HCT116 (cell line): ENCODE data around the gene DHX16. TPM values are rescaled to one million over a fixed set of nuclear protein-coding genes. Genes with fewer than 3 reads are reported as not detected.

Experiments used
- ATAC-seq: fragments of 200-7000 bp; cut with Tn5 transposase; 2 replicates; pipeline ENCODE4 v1.9.1; 2020; ENCODE audit warnings: mild to moderate bottlenecking, moderate library complexity
- BruUV-seq: library from RNA; stranded (reverse); fragments of 400-500 nt; replicated peaks from 2 replicates; lab custom pipeline; 2021; lab: Mats Ljungman, UMichigan
- CTCF ChIA-PET: fragments of 300-600 bp; sonication (Branson Sonifier 250); formaldehyde crosslinking; loops from one replicate; lab custom pipeline; 2021; ENCODE audit warnings: antibody characterized with exemption; lab: Charles Lee
- POLR2A ChIA-PET: fragments of 300-600, 350-600 bp; sonication (Branson Sonifier 250); formaldehyde crosslinking; loops from one replicate; lab custom pipeline; 2021; ENCODE audit warnings: antibody characterized with exemption; lab: Charles Lee
- RAD21 ChIA-PET, 2 experiments: fragments of 300-600 bp; sonication (Branson Sonifier 250); formaldehyde crosslinking; loops; one replicate each; lab custom pipeline; 2023; ENCODE audit warnings: low total read pairs in 2 of 2; ENCODE audit not compliant: uncharacterized antibody in 2 of 2, unreplicated experiment in 2 of 2, low non-redundant PET in 1 of 2; lab: Charles Lee
- DNase-seq: peaks from one replicate; pipeline ENCODE4 v3.0.0-alpha.2; 2010; ENCODE audit warnings: low read depth, low spot score
- H2AFZ ChIP-seq: fragments of 200-600 bp; shearing (Covaris generic), sonication (generic); 2 replicates; pipeline ENCODE4 v1.6.1; 2017; ENCODE audit warnings: low read depth, mixed run types, mixed read lengths, antibody characterized with exemption, low read length; ENCODE audit not compliant: poor library complexity, severe bottlenecking
- H3K27ac ChIP-seq: 2 replicates; pipeline ENCODE4 v1.5.1; 2012; ENCODE audit warnings: low read depth, low read length
- H3K27me3 ChIP-seq: fragments of 200-600 bp; sonication (generic); 2 replicates; pipeline ENCODE4 v1.6.1; 2016; ENCODE audit warnings: mixed run types, low read length, mixed read lengths; ENCODE audit not compliant: insufficient read depth
- H3K36me3 ChIP-seq, 2 experiments: fragments of 200-500 bp in 1 of 2; fragments of 200-600 bp in 1 of 2; sonication (Bioruptor generic) in 1 of 2; sonication (generic) in 1 of 2; 2 replicates each; pipeline versions ENCODE4 v1.5.1 to v1.6.1; 2014 to 2016; ENCODE audit warnings: low read length in 2 of 2, inconsistent platforms in 1 of 2, mixed read lengths in 1 of 2, mixed run types in 1 of 2; ENCODE audit not compliant: insufficient read depth in 2 of 2, control insufficient read depth in 1 of 2
- H3K4me1 ChIP-seq, 2 experiments: fragments of 200-600 bp in 1 of 2; sonication (generic) in 1 of 2; 2 replicates each; pipeline versions ENCODE4 v1.5.1 to v1.6.1; 2012 to 2017; ENCODE audit warnings: low read length in 2 of 2, inconsistent platforms in 1 of 2, mild to moderate bottlenecking in 1 of 2, mixed read lengths in 1 of 2, mixed run types in 1 of 2, moderate library complexity in 1 of 2; ENCODE audit not compliant: insufficient read depth in 2 of 2, control insufficient read depth in 1 of 2
- H3K4me2 ChIP-seq: fragments of 200-600 bp; sonication (generic); 2 replicates; pipeline ENCODE4 v1.6.1; 2017; ENCODE audit warnings: mixed run types, low read length, mixed read lengths
- H3K4me3 ChIP-seq, 2 experiments: fragments of 200-600 bp in 1 of 2; sonication (generic) in 1 of 2; replicated peaks in 1 of 2; 2 replicates each; pipeline ENCODE4 v1.5.1; 2011 to 2016; ENCODE audit warnings: low read length in 2 of 2, control low read depth in 1 of 2, low read depth in 1 of 2, mild to moderate bottlenecking in 1 of 2, mixed read lengths in 1 of 2, mixed run types in 1 of 2
- H3K79me2 ChIP-seq: fragments of 200-600 bp; sonication (generic); 2 replicates; pipeline ENCODE4 v1.6.1; 2017; ENCODE audit warnings: mild to moderate bottlenecking, mixed run types, low read length, moderate library complexity, mixed read lengths; ENCODE audit not compliant: insufficient read depth
- H3K9ac ChIP-seq: fragments of 200-600 bp; sonication (generic); 2 replicates; pipeline ENCODE4 v1.6.1; 2016; ENCODE audit warnings: low read length, mixed read lengths
- H3K9me2 ChIP-seq: fragments of 200-600 bp; sonication (generic), shearing (Covaris generic); 2 replicates; pipeline ENCODE4 v1.6.1; 2017; ENCODE audit warnings: mixed run types, mild to moderate bottlenecking, moderate library complexity; ENCODE audit not compliant: insufficient read depth
- H3K9me3 ChIP-seq, 2 experiments: fragments of 200-500 bp in 1 of 2; fragments of 200-600 bp in 1 of 2; sonication (Bioruptor generic) in 1 of 2; sonication (generic) in 1 of 2; 2 replicates each; pipeline ENCODE4 v1.6.1; 2014 to 2017; ENCODE audit warnings: low read length in 2 of 2, mixed read lengths in 2 of 2, inconsistent platforms in 1 of 2, low read depth in 1 of 2, mild to moderate bottlenecking in 1 of 2, mixed run types in 1 of 2, moderate library complexity in 1 of 2; ENCODE audit not compliant: control insufficient read depth in 1 of 2, insufficient read depth in 1 of 2
- H4K20me1 ChIP-seq: fragments of 200-600 bp; sonication (generic), shearing (Covaris generic); 2 replicates; pipeline ENCODE4 v1.6.1; 2017; ENCODE audit warnings: mixed run types, mild to moderate bottlenecking, moderate library complexity; ENCODE audit not compliant: insufficient read depth
- EZH2 ChIP-seq: fragments of 200-600 bp; sonication (generic); IDR thresholded peaks from 2 replicates; pipeline ENCODE4 v1.6.1; 2017; ENCODE audit warnings: antibody characterized with exemption, mixed run types
- JUND ChIP-seq: IDR thresholded peaks from 2 replicates; pipeline ENCODE4 v1.6.1; 2012
- POLR2A ChIP-seq: IDR thresholded peaks from 2 replicates; pipeline ENCODE4 v1.7.0; 2011; ENCODE audit warnings: borderline replicate concordance; ENCODE audit not compliant: insufficient read depth, insufficient read length; ENCODE audit errors: extremely low read depth
- POLR2AphosphoS5 ChIP-seq: IDR thresholded peaks from 2 replicates; pipeline ENCODE4 v1.6.1; 2011; ENCODE audit warnings: mild to moderate bottlenecking, low read depth, low read length, moderate library complexity
- YY1 ChIP-seq: IDR thresholded peaks from 2 replicates; pipeline ENCODE4 v1.6.1; 2011; ENCODE audit warnings: low read length, low read depth, moderate library complexity, mild to moderate bottlenecking; ENCODE audit not compliant: insufficient replicate concordance; ENCODE audit errors: extremely low read depth
- intact Hi-C: fragments of 100-400 bp; cut with micrococcal nuclease; formaldehyde crosslinking; loops from 2 replicates; pipeline ENCODE4 v1.10.0; 2022
- total RNA-seq: library from RNA; stranded (reverse); gene quantifications from one replicate; pipeline ENCODE4 v1.2.1, GENCODE V29; 2021; ENCODE audit not compliant: unreplicated experiment
- TF ChIP-seq, protein P1 (sequence below), 3 experiments: fragments of 200-600 bp in 1 of 3; sonication (generic) in 1 of 3; IDR thresholded peaks in 2 of 3; conservative IDR thresholded peaks in 1 of 3; 2 replicates each; pipeline ENCODE4 v1.5.1; 2012 to 2017; ENCODE audit warnings: low read depth in 2 of 3, low read length in 2 of 3, antibody characterized with exemption in 1 of 3, borderline replicate concordance in 1 of 3, control low read depth in 1 of 3, mild to moderate bottlenecking in 1 of 3, mixed read lengths in 1 of 3, mixed run types in 1 of 3, moderate library complexity in 1 of 3; ENCODE audit not compliant: insufficient read depth in 1 of 3

The DHX16 gene
- total RNA-seq, 1 experiment from 2014 or later: 46.0 TPM

DNA sequence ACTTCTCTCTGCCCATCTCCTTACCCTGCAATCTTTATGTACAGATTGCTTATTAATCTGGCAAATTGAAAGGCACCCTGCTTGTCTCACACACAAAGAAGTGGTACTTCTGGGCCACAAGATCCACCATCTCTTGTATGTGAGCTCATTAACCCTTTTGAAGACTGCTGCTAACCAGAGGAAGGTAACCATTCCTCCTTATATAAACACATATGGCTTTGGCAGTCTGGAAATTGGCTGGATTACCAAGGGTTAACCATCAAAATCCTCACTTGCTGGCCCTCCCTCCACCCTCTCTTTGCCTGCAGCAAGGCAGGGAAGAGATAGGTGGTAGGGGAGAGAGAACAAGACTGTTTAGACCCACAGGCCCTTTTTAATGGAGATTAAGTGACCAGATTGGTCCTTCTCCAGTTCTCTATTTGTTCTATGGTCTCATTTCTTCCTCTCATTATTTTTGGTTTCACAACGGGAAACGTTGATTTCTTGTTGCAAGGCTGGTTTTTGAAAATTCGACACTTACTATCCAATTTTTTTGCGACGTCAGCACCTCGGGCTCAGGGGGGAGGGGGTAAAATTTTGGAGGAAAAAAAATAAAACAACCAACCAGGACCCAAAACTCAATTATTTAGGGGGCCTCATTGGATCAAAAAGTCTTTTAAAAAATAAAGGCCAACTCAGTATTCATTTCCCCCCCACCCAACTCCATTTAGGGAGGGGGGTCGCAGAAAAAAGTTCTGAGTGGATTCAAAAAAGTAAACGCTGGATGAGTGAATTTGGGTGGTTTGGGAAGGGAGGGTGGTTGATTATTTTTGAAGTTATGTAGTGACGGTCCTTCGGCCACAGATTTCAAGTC lies 56.6 kb downstream of the DHX16 start:
- H2AFZ ChIP-seq: no peak overlapping the region
- ChIA-PET CTCF (interaction anchor here (1.3 kb wide), 2 partner anchors 56 to 134 kb away, joined by 4 to 5 read pairs; partner anchors contain the start of gene DHX16), POLR2A (interaction anchor here (0.9 to 3.5 kb wide), 15 partner anchors 10 to 267 kb away, joined by 3 to 17 read pairs (median 7); partner anchors contain the start of genes ABCF1, ATAT1, GNL1 and MDC1), RAD21 (no interaction called here)
- ATAC-seq: no peak
- TF ChIP-seq YY1 (no peak), POLR2A (peak; percentile 73), POLR2AphosphoS5 (peak; percentile 57; the same call in 1 of the 2 replicates), JUND (no peak), EZH2 (no peak)
- TF ChIP-seq, protein P1, sequence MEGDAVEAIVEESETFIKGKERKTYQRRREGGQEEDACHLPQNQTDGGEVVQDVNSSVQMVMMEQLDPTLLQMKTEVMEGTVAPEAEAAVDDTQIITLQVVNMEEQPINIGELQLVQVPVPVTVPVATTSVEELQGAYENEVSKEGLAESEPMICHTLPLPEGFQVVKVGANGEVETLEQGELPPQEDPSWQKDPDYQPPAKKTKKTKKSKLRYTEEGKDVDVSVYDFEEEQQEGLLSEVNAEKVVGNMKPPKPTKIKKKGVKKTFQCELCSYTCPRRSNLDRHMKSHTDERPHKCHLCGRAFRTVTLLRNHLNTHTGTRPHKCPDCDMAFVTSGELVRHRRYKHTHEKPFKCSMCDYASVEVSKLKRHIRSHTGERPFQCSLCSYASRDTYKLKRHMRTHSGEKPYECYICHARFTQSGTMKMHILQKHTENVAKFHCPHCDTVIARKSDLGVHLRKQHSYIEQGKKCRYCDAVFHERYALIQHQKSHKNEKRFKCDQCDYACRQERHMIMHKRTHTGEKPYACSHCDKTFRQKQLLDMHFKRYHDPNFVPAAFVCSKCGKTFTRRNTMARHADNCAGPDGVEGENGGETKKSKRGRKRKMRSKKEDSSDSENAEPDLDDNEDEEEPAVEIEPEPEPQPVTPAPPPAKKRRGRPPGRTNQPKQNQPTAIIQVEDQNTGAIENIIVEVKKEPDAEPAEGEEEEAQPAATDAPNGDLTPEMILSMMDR (IDR thresholded peaks at IDR 0.05 in 2 of 3, conservative IDR thresholded peaks at IDR 0.05 in 1 of 3; ENCODE audit: borderline replicate concordance in 1 of 3, insufficient read depth in 1 of 3, low read depth in 2 of 3, low read length in 2 of 3): no peak
- peak overlapping the region; percentile 98 for H3K9ac ChIP-seq
- H3K4me2 ChIP-seq: peak overlapping the region; percentile 87
- H3K27ac ChIP-seq: peak overlapping the region; percentile 87
- H3K9me3 ChIP-seq: no peaks in the 10 kb centered on the region
- H4K20me1 ChIP-seq: no peaks in the 10 kb centered on the region; the same call in 1 of the 2 replicates
- peaks cover 74% of the 10 kb centered on the region for H3K79me2 ChIP-seq
- H3K36me3 ChIP-seq: peaks cover 16 to 32% of the 10 kb centered on the region in 2 experiments
- intact Hi-C loops: loop anchor here (2.0 to 10.0 kb wide), 2 partner anchors 57 to 199 kb away; partner anchors contain the start of gene DHX16
- no TSS peak for BruUV-seq
- H3K4me3 ChIP-seq: peak overlapping the region; percentile 92 to 94
- H3K4me1 ChIP-seq: peaks cover 13 to 40% of the 10 kb centered on the region in 2 experiments
- H3K9me2 ChIP-seq: no peaks in the 10 kb centered on the region
- DNase-seq: no peak
- H3K27me3 ChIP-seq: no peaks in the 10 kb centered on the region
